B cell (primary cell): ENCODE data around the gene YPEL4. TPM values are rescaled to one million over a fixed set of nuclear protein-coding genes. Genes with fewer than 3 reads are reported as not detected.
A peak's percentile ranks its signal among the peaks of the same experiment; 100 is the strongest.

Source experiments
- ATAC-seq: fragments of 200-7000 bp; cut with Tn5 transposase; one replicate; pipeline ENCODE4 v1.10.0; 2021; ENCODE audit warnings: low read depth, mild to moderate bottlenecking, moderate number of reproducible peaks, moderate library complexity
- CTCF ChIA-PET: fragments of 350-600 bp; sonication (Branson Sonifier 250); formaldehyde crosslinking; loops from one replicate; lab custom pipeline; 2021; ENCODE audit warnings: antibody characterized with exemption, inconsistent platforms; lab: Charles Lee
- POLR2A ChIA-PET: fragments of 350-600 bp; sonication (Branson Sonifier 250); formaldehyde crosslinking; loops from one replicate; lab custom pipeline; 2021; ENCODE audit warnings: antibody characterized with exemption; lab: Charles Lee
- DNase-seq: peaks from one replicate; pipeline ENCODE4 v3.0.0; 2013
- H2AFZ ChIP-seq: 2 replicates; pipeline ENCODE4 v1.6.1; 2012; ENCODE audit warnings: mild to moderate bottlenecking, low read depth, low read length; ENCODE audit not compliant: insufficient read depth, poor library complexity, severe bottlenecking
- H3K27ac ChIP-seq, 2 donors: 1 replicate in 1 of 2; 2 replicates in 1 of 2; pipeline ENCODE4 v1.5.1; 2012 to 2013; ENCODE audit warnings: low read length in 2 of 2, mild to moderate bottlenecking in 2 of 2, moderate library complexity in 1 of 2
- H3K27me3 ChIP-seq, 4 experiments: fragments of 200-600 bp in 1 of 4; sonication (generic) in 1 of 4; replicated peaks in 1 of 4; 1 replicate in 2 of 4; 2 replicates in 2 of 4; pipeline versions ENCODE4 v1.6.1 to v1.7.0; 2013 to 2016; ENCODE audit warnings: low read length in 3 of 4, mild to moderate bottlenecking in 2 of 4, mixed read lengths in 1 of 4, moderate library complexity in 1 of 4; ENCODE audit not compliant: insufficient read depth in 4 of 4, control insufficient read depth in 3 of 4; ENCODE audit errors: control extremely low read depth in 1 of 4
- H3K36me3 ChIP-seq, 2 experiments: replicated peaks in 1 of 2; 1 replicate in 1 of 2; 2 replicates in 1 of 2; pipeline versions ENCODE4 v1.6.1 to v1.7.1; 2013; ENCODE audit warnings: low read length in 1 of 2; ENCODE audit not compliant: insufficient read depth in 2 of 2, control insufficient read depth in 1 of 2; ENCODE audit errors: control extremely low read depth in 1 of 2, extremely low read depth in 1 of 2
- H3K4me1 ChIP-seq, 2 donors: fragments of 200-600 bp in 1 of 2; sonication (generic) in 1 of 2; 1 replicate in 1 of 2; 2 replicates in 1 of 2; pipeline versions ENCODE4 v1.5.1 to v1.6.1; 2013 to 2017; ENCODE audit warnings: low read length in 2 of 2; ENCODE audit not compliant: control insufficient read depth in 2 of 2, insufficient read depth in 2 of 2
- H3K4me2 ChIP-seq: replicated peaks from 2 replicates; pipeline ENCODE3; 2012; ENCODE audit warnings: mild to moderate bottlenecking, low read depth, low read length; ENCODE audit not compliant: poor library complexity, severe bottlenecking
- H3K4me3 ChIP-seq, 5 experiments: fragments of 200-600 bp in 1 of 5; sonication (generic) in 1 of 5; 1 replicate in 3 of 5; 2 replicates in 2 of 5; pipeline versions ENCODE4 v1.5.1 to v1.7.0; 2011 to 2016; ENCODE audit warnings: low read length in 4 of 5, mild to moderate bottlenecking in 4 of 5, low read depth in 2 of 5, control low read depth in 1 of 5, moderate library complexity in 1 of 5; ENCODE audit not compliant: insufficient read depth in 1 of 5; ENCODE audit errors: control extremely low read depth in 1 of 5, extremely low read depth in 1 of 5
- H3K79me2 ChIP-seq: fragments of 200-600 bp; sonication (generic); one replicate; pipeline ENCODE4 v1.6.0; 2016; ENCODE audit warnings: low read length; ENCODE audit not compliant: control insufficient read depth, insufficient read depth
- H3K9ac ChIP-seq: fragments of 200-600 bp; sonication (generic); 2 replicates; pipeline ENCODE4 v1.6.1; 2017; ENCODE audit warnings: mild to moderate bottlenecking, low read length, moderate library complexity
- H3K9me3 ChIP-seq, 3 donors: one replicate each; pipeline versions ENCODE4 v1.6.1 to v1.7.1; 2013; ENCODE audit warnings: low read length in 2 of 3; ENCODE audit not compliant: control insufficient read depth in 2 of 3, insufficient read depth in 1 of 3; ENCODE audit errors: control extremely low read depth in 1 of 3
- H4K20me1 ChIP-seq: 2 replicates; pipeline ENCODE4 v1.6.0; 2012; ENCODE audit warnings: mild to moderate bottlenecking, low read length; ENCODE audit not compliant: insufficient read depth, control insufficient read depth, poor library complexity, severe bottlenecking
- H3K27ac Mint-ChIP-seq: one replicate; pipeline ENCODE4 v1.8.0; 2021; ENCODE audit warnings: mixed read lengths
- H3K27me3 Mint-ChIP-seq: one replicate; pipeline ENCODE4 v1.8.0; 2021; ENCODE audit warnings: mixed read lengths
- H3K4me1 Mint-ChIP-seq: one replicate; pipeline ENCODE4 v1.8.0; 2021; ENCODE audit warnings: mixed read lengths
- H3K4me3 Mint-ChIP-seq: one replicate; pipeline ENCODE4 v1.8.0; 2021; ENCODE audit warnings: mixed read lengths
- H3K9me3 Mint-ChIP-seq: one replicate; pipeline ENCODE4 v1.8.0; 2022; ENCODE audit warnings: mixed read lengths; ENCODE audit not compliant: insufficient read depth
- EZH2 ChIP-seq: IDR thresholded peaks from 2 replicates; pipeline ENCODE4 v1.6.1; 2012; ENCODE audit warnings: borderline replicate concordance, low read depth, mild to moderate bottlenecking, moderate library complexity, low read length; ENCODE audit not compliant: insufficient read depth, poor library complexity, severe bottlenecking
- WGBS: methylation state at CpG from one replicate; pipeline ENCODE4 v1.1.5; 2013; ENCODE audit warnings: missing lambda C conversion rate; ENCODE audit not compliant: insufficient coverage; 5-methylcytosine and 5-hydroxymethylcytosine counted together
- intact Hi-C: fragments of 100-400 bp; cut with micrococcal nuclease; formaldehyde crosslinking; loops from one replicate; pipeline ENCODE4 v1.10.0; 2022
- polyA plus RNA-seq: library from polyadenylated mRNA; depleted of rRNA; stranded (reverse); fragments of >200 nt; gene quantifications from 2 replicates; pipeline ENCODE4 v1.2.3, GENCODE V29; 2012
- total RNA-seq, 2 donors: library from RNA; stranded (reverse); fragments of 120-200 nt in 1 of 2; gene quantifications; 1 replicate in 1 of 2; 2 replicates in 1 of 2; pipeline versions ENCODE4 v1.2.3 to v1.2.4, GENCODE V29; 2013 to 2022
- TF ChIP-seq, protein P1 (sequence below): fragments of 200-600 bp; IDR thresholded peaks from one replicate; pipeline ENCODE4 v1.8.0; 2022; ENCODE audit warnings: antibody characterized with exemption, mild to moderate bottlenecking

Gene YPEL4
- total and polyA plus RNA-seq, 2 donors (not counting 1 experiment from before 2014, with no cell fraction given), result 0.03 to 1.1 TPM

- H3K4me2 ChIP-seq, result peak overlapping the region; percentile 99
- intact Hi-C loops, result loop anchor here (5.0 kb wide), 1 partner anchor 107 kb away; the partner anchor contains the start of gene TIMM10
- ATAC-seq (peak; percentile 19), DNase-seq (no peak)
- peaks cover 0 to 3% (median 0%) of the 10 kb centered on the region in 3 donors for H3K9me3 ChIP-seq
- no peaks in the 10 kb centered on the region for H3K9me3 Mint-ChIP-seq
- WGBS, result 35% methylated on average over 7 of the region's 15 CpGs
- H3K27ac Mint-ChIP-seq, result no peak overlapping the region
- TF ChIP-seq, protein P1, sequence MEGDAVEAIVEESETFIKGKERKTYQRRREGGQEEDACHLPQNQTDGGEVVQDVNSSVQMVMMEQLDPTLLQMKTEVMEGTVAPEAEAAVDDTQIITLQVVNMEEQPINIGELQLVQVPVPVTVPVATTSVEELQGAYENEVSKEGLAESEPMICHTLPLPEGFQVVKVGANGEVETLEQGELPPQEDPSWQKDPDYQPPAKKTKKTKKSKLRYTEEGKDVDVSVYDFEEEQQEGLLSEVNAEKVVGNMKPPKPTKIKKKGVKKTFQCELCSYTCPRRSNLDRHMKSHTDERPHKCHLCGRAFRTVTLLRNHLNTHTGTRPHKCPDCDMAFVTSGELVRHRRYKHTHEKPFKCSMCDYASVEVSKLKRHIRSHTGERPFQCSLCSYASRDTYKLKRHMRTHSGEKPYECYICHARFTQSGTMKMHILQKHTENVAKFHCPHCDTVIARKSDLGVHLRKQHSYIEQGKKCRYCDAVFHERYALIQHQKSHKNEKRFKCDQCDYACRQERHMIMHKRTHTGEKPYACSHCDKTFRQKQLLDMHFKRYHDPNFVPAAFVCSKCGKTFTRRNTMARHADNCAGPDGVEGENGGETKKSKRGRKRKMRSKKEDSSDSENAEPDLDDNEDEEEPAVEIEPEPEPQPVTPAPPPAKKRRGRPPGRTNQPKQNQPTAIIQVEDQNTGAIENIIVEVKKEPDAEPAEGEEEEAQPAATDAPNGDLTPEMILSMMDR, result no peak
- TF ChIP-seq EZH2, result no peak
- H3K9ac ChIP-seq, result peak overlapping the region; percentile 76
- no peaks in the 10 kb centered on the region for H3K36me3 ChIP-seq
- H3K27ac ChIP-seq, result no peak overlapping the region
- peak overlapping the region; percentile 89 for H3K4me3 Mint-ChIP-seq
- H2AFZ ChIP-seq, result peak overlapping the region; percentile 96
- H3K4me1 ChIP-seq, result peaks cover 20 to 24% of the 10 kb centered on the region in 2 donors
- ChIA-PET CTCF (interaction anchor here (0.9 to 8.3 kb wide), 11 partner anchors 8 to 292 kb away, joined by 3 to 106 read pairs (median 44); partner anchors contain the start of genes RTN4RL2 and UBE2L6), POLR2A (no interaction called here)
- H3K4me1 Mint-ChIP-seq, result peaks cover 21% of the 10 kb centered on the region
- peaks cover 0 to 46% (median 11%) of the 10 kb centered on the region in 4 experiments for H3K27me3 ChIP-seq
- peaks cover 51% of the 10 kb centered on the region for H3K27me3 Mint-ChIP-seq
- H3K79me2 ChIP-seq, result no peaks in the 10 kb centered on the region
- peak overlapping the region; percentile 52 to 81 (median 67) for H3K4me3 ChIP-seq
- H4K20me1 ChIP-seq, result no peaks in the 10 kb centered on the region
These were observed 10.2 kb downstream of the YPEL4 start for GRCh38 chr11:57639321-57640067.
